GM12878 (cell line): Measurements from ENCODE around the gene GJC1. TPM values are rescaled to one million over a fixed set of nuclear protein-coding genes. Genes with fewer than 3 reads are reported as not detected.

Source experiments
- ATAC-seq: fragments of 200-7000 bp; cut with Tn5 transposase; 3 replicates; pipeline ENCODE4 v1.9.1; 2020; ENCODE audit warnings: mild to moderate bottlenecking, moderate library complexity
- BruUV-seq: library from RNA; stranded (reverse); fragments of 400-500 nt; replicated peaks from 2 replicates; lab custom pipeline; 2021; lab: Mats Ljungman, UMichigan
- CTCF ChIA-PET: fragments of 300-600 bp; sonication (Branson Sonifier 250); formaldehyde crosslinking; extraction: SDS; loops from one replicate; lab custom pipeline; 2021; ENCODE audit warnings: inconsistent platforms; lab: Yijun Ruan, JAX
- POLR2A ChIA-PET: fragments of 350-600 bp; formaldehyde crosslinking; extraction: SDS; loops from one replicate; lab custom pipeline; 2021; ENCODE audit warnings: inconsistent platforms; lab: Charles Lee
- RAD21 ChIA-PET: fragments of 300-600 bp; sonication (Branson Sonifier 250); formaldehyde crosslinking; loops from one replicate; lab custom pipeline; 2023; ENCODE audit warnings: antibody characterized with exemption; ENCODE audit not compliant: unreplicated experiment; lab: Charles Lee
- SMC1A ChIA-PET: fragments of 300-600 bp; sonication (Branson Sonifier 250); formaldehyde crosslinking; loops from one replicate; lab custom pipeline; 2023; ENCODE audit not compliant: unreplicated experiment, uncharacterized antibody; lab: Charles Lee
- DNase-seq: peaks from one replicate; pipeline ENCODE4 v3.0.0-alpha.2; 2011; ENCODE audit warnings: low read depth, low spot score
- FAIRE-seq: peaks from 3 replicates; lab custom pipeline; 2011; peaks lifted over from hg19 to GRCh38; lab: Jason Lieb, UNC
- H2AFZ ChIP-seq: 2 replicates; pipeline ENCODE4 v1.6.0; 2011; ENCODE audit warnings: low read depth, low read length, control low read depth; ENCODE audit not compliant: control insufficient read depth
- H3K27ac ChIP-seq: 2 replicates; pipeline ENCODE4 v1.5.1; 2011; ENCODE audit warnings: control low read depth; ENCODE audit not compliant: control insufficient read depth, insufficient read depth
- H3K27me3 ChIP-seq, 2 experiments: replicated peaks in 1 of 2; 2 replicates each; pipeline versions ENCODE4 v1.6.0 to v1.6.1; 2011; ENCODE audit warnings: low read length in 1 of 2; ENCODE audit not compliant: control insufficient read depth in 2 of 2, insufficient read depth in 2 of 2
- H3K36me3 ChIP-seq, 2 experiments: 2 replicates each; pipeline ENCODE4 v1.5.1; 2011; ENCODE audit warnings: low read length in 1 of 2; ENCODE audit not compliant: control insufficient read depth in 2 of 2, insufficient read depth in 2 of 2
- H3K4me1 ChIP-seq: 2 replicates; pipeline ENCODE4 v1.6.1; 2011; ENCODE audit warnings: mild to moderate bottlenecking, low read length, moderate library complexity, mixed read lengths; ENCODE audit not compliant: control insufficient read depth, insufficient read depth
- H3K4me2 ChIP-seq: 2 replicates; pipeline ENCODE4 v1.6.0; 2011; ENCODE audit warnings: control low read depth; ENCODE audit not compliant: control insufficient read depth, insufficient read depth
- H3K4me3 ChIP-seq: fragments of 200-600 bp; sonication (generic); 2 replicates; pipeline ENCODE4 v1.5.1; 2016
- H3K79me2 ChIP-seq: 2 replicates; pipeline ENCODE4 v1.6.0; 2011; ENCODE audit warnings: low read length; ENCODE audit not compliant: control insufficient read depth, insufficient read depth
- H3K9ac ChIP-seq: 2 replicates; pipeline ENCODE4 v1.8.0; 2011; ENCODE audit warnings: low read length, control low read depth, mixed read lengths; ENCODE audit not compliant: control insufficient read depth, insufficient read depth
- H3K9me3 ChIP-seq: replicated peaks from 3 replicates; pipeline ENCODE4 v1.5.1; 2011; ENCODE audit warnings: mild to moderate bottlenecking, low read length; ENCODE audit not compliant: control insufficient read depth, insufficient read depth
- H4K20me1 ChIP-seq: 2 replicates; pipeline ENCODE4 v1.6.0; 2011; ENCODE audit not compliant: control insufficient read depth, insufficient read depth
- CBFB ChIP-seq: IDR thresholded peaks from 2 replicates; pipeline ENCODE4 v1.6.1; 2016; ENCODE audit warnings: antibody characterized with exemption, low read depth
- EZH2 ChIP-seq: IDR thresholded peaks from 2 replicates; pipeline ENCODE4 v1.6.1; 2012; ENCODE audit warnings: low read depth, mild to moderate bottlenecking, control low read depth, inconsistent platforms, low read length, borderline replicate concordance; ENCODE audit not compliant: control insufficient read depth
- IKZF2 ChIP-seq, 2 experiments: fragments of 450-650 bp; IDR thresholded peaks; 2 replicates each; pipeline ENCODE4 v1.6.1; 2017; ENCODE audit warnings: mild to moderate bottlenecking in 2 of 2, moderate library complexity in 2 of 2
- KAT2A ChIP-seq: conservative IDR thresholded peaks from 2 replicates; pipeline ENCODE4 v1.6.1; 2011; ENCODE audit warnings: low read depth, low read length; ENCODE audit not compliant: control insufficient read depth
- LARP7 ChIP-seq: fragments of 450-650 bp; IDR thresholded peaks from 2 replicates; pipeline ENCODE4 v1.6.1; 2017; ENCODE audit warnings: mild to moderate bottlenecking
- MTA2 ChIP-seq: fragments of 450-650 bp; IDR thresholded peaks from 2 replicates; pipeline ENCODE4 v1.6.1; 2016; ENCODE audit warnings: low read depth, mild to moderate bottlenecking, moderate library complexity
- MYB ChIP-seq: fragments of 150-350 bp; IDR thresholded peaks from 2 replicates; pipeline ENCODE4 v1.6.1; 2014; ENCODE audit warnings: mild to moderate bottlenecking, low read depth, low read length, borderline replicate concordance
- MYC ChIP-seq: IDR thresholded peaks from 2 replicates; pipeline ENCODE4 v1.6.1; 2011; ENCODE audit warnings: mild to moderate bottlenecking, low read length, moderate library complexity, inconsistent platforms; ENCODE audit not compliant: insufficient read depth, insufficient replicate concordance, insufficient read length, severe bottlenecking
- NFXL1 ChIP-seq: fragments of 450-650 bp; IDR thresholded peaks from 2 replicates; pipeline ENCODE4 v1.6.1; 2017; ENCODE audit warnings: antibody characterized with exemption, mild to moderate bottlenecking, borderline replicate concordance
- PAX5 ChIP-seq: IDR thresholded peaks from 2 replicates; pipeline ENCODE4 v1.6.1; 2011; ENCODE audit warnings: low read depth, low read length, borderline replicate concordance
- PBX3 ChIP-seq: IDR thresholded peaks from 2 replicates; pipeline ENCODE4 v1.6.1; 2011; ENCODE audit warnings: mild to moderate bottlenecking, low read depth, low read length, moderate library complexity; ENCODE audit not compliant: insufficient replicate concordance
- PML ChIP-seq: IDR thresholded peaks from 2 replicates; pipeline ENCODE4 v1.6.1; 2012; ENCODE audit warnings: low read length, inconsistent platforms
- POU2F2 ChIP-seq: IDR thresholded peaks from 3 replicates; pipeline ENCODE4 v1.6.1; 2011; ENCODE audit warnings: low read depth, mild to moderate bottlenecking, low read length, borderline replicate concordance
- RBBP5 ChIP-seq: fragments of 200-600 bp; sonication (generic); conservative IDR thresholded peaks from 2 replicates; pipeline ENCODE4 v1.6.1; 2016
- RCOR1 ChIP-seq: conservative IDR thresholded peaks from 2 replicates; pipeline ENCODE4 v1.6.1; 2012; ENCODE audit warnings: low read depth, low read length, improper control_type of control experiment
- SMAD5 ChIP-seq: IDR thresholded peaks from 2 replicates; pipeline ENCODE4 v1.6.1; 2016; ENCODE audit warnings: antibody characterized with exemption, low read depth
- SMC3 ChIP-seq: IDR thresholded peaks from 2 replicates; pipeline ENCODE4 v1.6.1; 2011; ENCODE audit warnings: low read length, improper control_type of control experiment, borderline replicate concordance
- SREBF2 ChIP-seq: IDR thresholded peaks from 2 replicates; pipeline ENCODE4 v1.6.1; 2012; ENCODE audit warnings: mild to moderate bottlenecking, low read length
- STAT1 ChIP-seq: fragments of 450-650 bp; conservative IDR thresholded peaks from 2 replicates; pipeline ENCODE4 v1.6.1; 2014; ENCODE audit warnings: antibody characterized with exemption, mild to moderate bottlenecking
- STAT3 ChIP-seq: IDR thresholded peaks from 2 replicates; pipeline ENCODE4 v1.6.1; 2011; ENCODE audit warnings: low read depth, low read length, improper control_type of control experiment
- ZNF592 ChIP-seq: fragments of 450-650 bp; IDR thresholded peaks from 2 replicates; pipeline ENCODE4 v1.6.1; 2017; ENCODE audit warnings: mild to moderate bottlenecking, moderate library complexity
- WGBS: methylation state at CpG from one replicate; pipeline ENCODE4 v1.1.6; 2016; ENCODE audit warnings: low lambda C conversion rate; ENCODE audit not compliant: insufficient replicate concordance, insufficient coverage; ENCODE audit errors: missing lambda C conversion rate; 5-methylcytosine and 5-hydroxymethylcytosine counted together
- in situ Hi-C: fragments of 300-500 bp; cut with MboI; formaldehyde crosslinking; loops from 9 replicates; pipeline ENCODE4 v1.14.3; 2018; ENCODE audit warnings: mixed read lengths
- intact Hi-C: fragments of 100-400 bp; cut with micrococcal nuclease; formaldehyde crosslinking; loops from one replicate; pipeline ENCODE4 v1.14.2; 2022; ENCODE audit not compliant: unreplicated experiment
- polyA plus RNA-seq, 11 experiments: library from polyadenylated mRNA; depleted of rRNA in 4 of 11; unstranded in 6 of 11; stranded (reverse) in 5 of 11; fragments of >200 nt; fragmentation: Nextera tagmentation in 4 of 11; fragmentation: Illumina TruSeq in 1 of 11; extraction: Ambion mirVana in 4 of 11; extraction: Trizol in 1 of 11; gene quantifications; 1 replicate in 1 of 11; 2 replicates in 10 of 11; pipeline versions ENCODE4 v1.2.1 to v1.2.3, GENCODE V29; 2011 to 2016; ENCODE audit warnings: inconsistent platforms in 2 of 11, missing spikeins in 2 of 11, low read depth in 1 of 11
- total RNA-seq, 4 experiments: library from RNA; depleted of rRNA in 3 of 4; stranded (reverse); fragments of >200 nt in 3 of 4; fragmentation: Illumina TruSeq in 1 of 4; extraction: Trizol in 1 of 4; gene quantifications; 2 replicates each; pipeline versions ENCODE4 v1.2.1 to v1.2.3, GENCODE V29; 2013 to 2021

The GJC1 gene
- total and polyA plus RNA-seq, 10 of the 15 experiments (the other 5 are each of a cell fraction or from before 2014, with no cell fraction given): 0.37 to 3.4 (median 0.90) TPM

- TF ChIP-seq RCOR1 (no peak), CBFB (no peak), RBBP5 (no peak), KAT2A (no peak), POU2F2 (no peak), MTA2 (no peak), SMAD5 (no peak), SREBF2 (no peak), STAT3 (no peak), EZH2 (no peak), SMC3 (peak; percentile 92)
- TF ChIP-seq, all 136 proteins: peak for 4
Observed at GRCh38 chr17:44865231-44865660, 35.2 kb upstream of the GJC1 start (continued).

GRCh38 chr17:44864831-44865230 lies 34.7 kb upstream of the GJC1 start:
- intact Hi-C loops: loop anchor here (1.0 kb wide), 2 partner anchors 90 to 332 kb away; no protein-coding TSS in a partner anchor
- no peak overlapping the region for H3K4me3 ChIP-seq
- H3K4me1 ChIP-seq: no peaks in the 10 kb centered on the region
- H3K36me3 ChIP-seq: peaks cover 28 to 38% of the 10 kb centered on the region in 2 experiments
- SMC1A ChIA-PET: interaction anchor here (0.9 to 4.4 kb wide), 3 partner anchors 83 to 90 kb away, joined by 3 to 19 read pairs (median 3); no protein-coding TSS in a partner anchor
- no peaks in the 10 kb centered on the region; the same call in 1 of the 2 replicates for H4K20me1 ChIP-seq
- no TSS peak for BruUV-seq
- no peaks in the 10 kb centered on the region for H3K79me2 ChIP-seq
- H3K4me2 ChIP-seq: no peak overlapping the region
- RAD21 ChIA-PET: interaction anchor here (2.7 kb wide), 2 partner anchors 86 to 89 kb away, joined by 6 to 13 read pairs; no protein-coding TSS in a partner anchor
- POLR2A ChIA-PET: no interaction called here
- H3K9me3 ChIP-seq: no peaks in the 10 kb centered on the region
- FAIRE-seq (no peak), DNase-seq (no peak), ATAC-seq (peak; percentile 33)
- CTCF ChIA-PET: interaction anchor here (0.7 to 12.3 kb wide), 12 partner anchors 9 to 332 kb away, joined by 3 to 175 read pairs (median 4); no protein-coding TSS in a partner anchor
- H3K27ac ChIP-seq: no peak overlapping the region
- in situ Hi-C loops: loop anchor here (5.0 to 25.0 kb wide), 2 partner anchors 83 to 1653 kb away; partner anchors contain the start of gene TMEM106A
- no peak overlapping the region for H3K9ac ChIP-seq
- no peak overlapping the region for H2AFZ ChIP-seq
- H3K27me3 ChIP-seq: no peaks in the 10 kb centered on the region
- WGBS: 56% methylated on average over 10 of the region's 10 CpGs
- TF ChIP-seq STAT1: no peak
- no peak for TF ChIP-seq MYB
- TF ChIP-seq NFXL1: no peak
- TF ChIP-seq IKZF2 (IDR thresholded peaks at IDR 0.05): no peak
- no peak for TF ChIP-seq ZNF592
- TF ChIP-seq PAX5: no peak
- no peak for TF ChIP-seq PBX3
- TF ChIP-seq PML: no peak
- no peak for TF ChIP-seq MYC
- no peak for TF ChIP-seq LARP7
